DND-41 (cell line): ENCODE measurements around the gene GALNT7.

ENCODE experiments used
- ATAC-seq: fragments of 200-7000 bp; cut with Tn5 transposase; 3 replicates; pipeline ENCODE4 v1.9.1; 2021; ENCODE audit warnings: low read depth; ENCODE audit not compliant: insufficient read depth
- DNase-seq: peaks from one replicate; pipeline ENCODE4 v3.0.0-alpha.2; 2020
- H2AFZ ChIP-seq: 2 replicates; pipeline ENCODE4 v1.6.0; 2012; ENCODE audit warnings: low read depth, low read length
- H3K27ac ChIP-seq: 2 replicates; pipeline ENCODE4 v1.5.1; 2012; ENCODE audit warnings: low read length, inconsistent platforms
- H3K27me3 ChIP-seq: fragments of 200-600 bp; sonication (generic); 2 replicates; pipeline ENCODE4 v1.6.0; 2012; ENCODE audit warnings: low read length, mild to moderate bottlenecking, inconsistent platforms; ENCODE audit not compliant: insufficient read depth, poor library complexity
- H3K36me3 ChIP-seq: 2 replicates; pipeline ENCODE4 v1.5.1; 2012; ENCODE audit warnings: low read length, inconsistent platforms; ENCODE audit not compliant: insufficient read depth
- H3K4me1 ChIP-seq: 2 replicates; pipeline ENCODE4 v1.5.1; 2012; ENCODE audit warnings: mild to moderate bottlenecking, low read length; ENCODE audit not compliant: insufficient read depth
- H3K4me2 ChIP-seq: 2 replicates; pipeline ENCODE4 v1.6.0; 2012; ENCODE audit warnings: mild to moderate bottlenecking, moderate library complexity, low read length, inconsistent platforms; ENCODE audit not compliant: insufficient read depth
- H3K4me3 ChIP-seq, 2 experiments: fragments of 200-600 bp in 1 of 2; shearing (Covaris generic) in 1 of 2; 2 replicates each; pipeline ENCODE4 v1.5.1; 2012 to 2016; ENCODE audit warnings: inconsistent platforms in 2 of 2, low read length in 2 of 2, mild to moderate bottlenecking in 2 of 2, low read depth in 1 of 2, moderate library complexity in 1 of 2
- H3K79me2 ChIP-seq: 2 replicates; pipeline ENCODE4 v1.6.0; 2012; ENCODE audit warnings: low read length, inconsistent platforms; ENCODE audit not compliant: insufficient read depth
- H3K9ac ChIP-seq: 2 replicates; pipeline ENCODE4 v1.6.0; 2012; ENCODE audit warnings: low read depth, mild to moderate bottlenecking, inconsistent platforms, low read length, moderate library complexity
- H3K9me3 ChIP-seq: 2 replicates; pipeline ENCODE4 v1.5.1; 2012; ENCODE audit warnings: low read length, moderate library complexity, mild to moderate bottlenecking, inconsistent platforms; ENCODE audit not compliant: insufficient read depth, severe bottlenecking
- H4K20me1 ChIP-seq: 2 replicates; pipeline ENCODE4 v1.6.0; 2012; ENCODE audit warnings: low read length; ENCODE audit not compliant: insufficient read depth
- CTCF ChIP-seq: IDR thresholded peaks from 2 replicates; pipeline ENCODE4 v1.5.1; 2012; ENCODE audit warnings: borderline replicate concordance, low read length, moderate library complexity, mild to moderate bottlenecking; ENCODE audit not compliant: poor library complexity, severe bottlenecking; ENCODE audit errors: extremely low read depth
- EZH2 ChIP-seq: IDR thresholded peaks from 3 replicates; pipeline ENCODE4 v1.6.1; 2012; ENCODE audit warnings: borderline replicate concordance, low read depth, mild to moderate bottlenecking, moderate library complexity, low read length, inconsistent platforms; ENCODE audit not compliant: severe bottlenecking

GALNT7 gene

GRCh38 chr4:173124209-173124865 lies 44.3 kb upstream of the GALNT7 start:
- DNase-seq = no peak
- no peak for TF ChIP-seq EZH2
- TF ChIP-seq CTCF = no peak
- Histone ChIP-seq H3K27ac (no peak overlapping the region), H4K20me1 (no peaks in the 10 kb centered on the region), H3K4me2 (no peak overlapping the region), H3K79me2 (no peaks in the 10 kb centered on the region), H3K9ac (no peak overlapping the region), H3K36me3 (no peaks in the 10 kb centered on the region), H3K4me1 (peaks cover 21% of the 10 kb centered on the region), H3K9me3 (no peaks in the 10 kb centered on the region), H3K4me3 (no peak overlapping the region), H2AFZ (no peak overlapping the region), H3K27me3 (no peaks in the 10 kb centered on the region)
- ATAC-seq = no peak

GRCh38 chr4:173125216-173125812 lies 43.3 kb upstream of the GALNT7 start:
- peaks cover 20% of the 10 kb centered on the region for H3K4me1 ChIP-seq
- no peaks in the 10 kb centered on the region for H3K27me3 ChIP-seq
- TF ChIP-seq CTCF = no peak
- TF ChIP-seq EZH2 = no peak
- no peak overlapping the region for H3K9ac ChIP-seq
- DNase-seq (no peak), ATAC-seq (no peak)
- H2AFZ ChIP-seq = peak overlapping the region; percentile 33; the same call in 1 of the 2 replicates
- no peak overlapping the region; a peak in 1 of 4 replicates for H3K4me3 ChIP-seq
- no peak overlapping the region for H3K4me2 ChIP-seq
- H3K27ac ChIP-seq = no peak overlapping the region
- H3K36me3 ChIP-seq = no peaks in the 10 kb centered on the region
- H3K9me3 ChIP-seq = no peaks in the 10 kb centered on the region
- H4K20me1 ChIP-seq = no peaks in the 10 kb centered on the region
- no peaks in the 10 kb centered on the region for H3K79me2 ChIP-seq

GRCh38 chr4:173128199-173128890 lies 40.3 kb upstream of the GALNT7 start:
- H3K9ac ChIP-seq = no peak overlapping the region
- H3K4me2 ChIP-seq = no peak overlapping the region
- H3K27ac ChIP-seq = no peak overlapping the region

More at GRCh38 chr4:173128199-173128890, 40.3 kb upstream of the GALNT7 start:
- Histone ChIP-seq H3K4me1 (0 out of 2 replicates have a peak, but pooled peaks cover 2% of the 10 kb centered on the region), H3K36me3 (no peaks in the 10 kb centered on the region), H2AFZ (no peak overlapping the region), H3K27me3 (no peaks in the 10 kb centered on the region), H4K20me1 (no peaks in the 10 kb centered on the region), H3K9me3 (no peaks in the 10 kb centered on the region), H3K4me3 (no peak overlapping the region), H3K79me2 (no peaks in the 10 kb centered on the region)
- ATAC-seq (no peak), DNase-seq (no peak)
- TF ChIP-seq EZH2 (no peak), CTCF (no peak)
